HG03095 (cell line): ENCODE data around the gene TULP4.

Experiments
- ATAC-seq: cut with Tn5 transposase; IDR thresholded peaks from one replicate; pipeline ENCODE4 v1.9.1; 2021; ENCODE audit warnings: moderate library complexity; ENCODE audit not compliant: unreplicated experiment

The TULP4 gene

DNA sequence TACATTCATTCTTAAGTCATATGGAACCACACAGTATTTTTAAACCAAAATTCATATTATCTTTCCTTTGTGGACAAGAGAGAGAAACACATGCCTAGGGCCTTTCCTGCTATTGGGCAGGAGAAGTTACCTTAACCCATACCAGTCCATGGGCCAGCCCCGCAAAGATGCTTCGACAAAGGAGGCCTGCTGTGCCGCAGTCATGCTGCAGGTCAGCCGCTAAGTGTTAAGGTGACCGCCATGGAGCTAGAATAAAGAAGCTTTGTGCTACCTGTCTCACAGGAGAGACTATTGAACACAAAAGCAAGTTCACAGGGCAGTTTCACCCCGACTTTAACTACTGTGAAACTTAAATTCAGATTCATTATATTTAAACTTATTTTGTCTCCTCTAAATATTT lies 185.4 kb downstream of the TULP4 start:
- no peak for ATAC-seq

DNA sequence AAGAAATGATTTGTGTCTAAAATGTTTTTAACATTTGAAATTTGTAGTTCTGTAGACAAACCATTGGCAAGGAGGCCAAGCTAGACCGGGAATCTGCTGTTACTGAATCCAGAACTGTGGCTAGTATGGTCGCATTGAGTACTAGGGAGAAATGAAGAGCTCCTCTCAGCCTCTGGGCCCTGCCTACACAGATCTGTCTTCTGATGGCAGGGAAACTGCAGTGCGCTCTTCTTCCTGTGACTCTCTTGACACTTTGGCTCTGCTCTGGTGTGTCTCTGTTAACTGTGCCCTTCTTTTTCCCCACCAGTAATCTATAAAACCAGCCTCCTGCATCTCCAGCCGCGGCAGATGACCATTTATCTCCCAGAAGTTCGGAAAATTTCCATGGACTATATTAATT lies 186.1 kb downstream of the TULP4 start:
- no peak for ATAC-seq

DNA sequence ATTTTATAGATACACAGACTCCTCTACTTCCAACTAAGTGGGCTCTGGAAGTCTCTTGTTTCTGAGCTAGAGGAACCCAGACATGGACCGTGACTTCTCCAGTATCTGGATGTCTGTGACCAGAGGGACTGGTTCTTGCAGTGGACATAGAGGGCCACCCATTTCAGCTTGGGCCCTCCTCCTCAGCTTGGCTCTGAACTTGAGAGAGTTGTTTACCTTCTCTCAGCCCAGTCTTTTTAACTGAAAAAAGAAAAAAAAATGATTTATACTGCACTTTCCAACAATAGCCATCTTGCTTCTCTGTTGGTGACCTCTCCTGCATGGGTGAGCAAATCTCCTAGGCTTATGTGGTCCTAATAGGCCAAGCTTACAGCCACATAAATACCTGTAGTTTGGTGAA lies 187.3 kb downstream of the TULP4 start:
- no peak for ATAC-seq

DNA sequence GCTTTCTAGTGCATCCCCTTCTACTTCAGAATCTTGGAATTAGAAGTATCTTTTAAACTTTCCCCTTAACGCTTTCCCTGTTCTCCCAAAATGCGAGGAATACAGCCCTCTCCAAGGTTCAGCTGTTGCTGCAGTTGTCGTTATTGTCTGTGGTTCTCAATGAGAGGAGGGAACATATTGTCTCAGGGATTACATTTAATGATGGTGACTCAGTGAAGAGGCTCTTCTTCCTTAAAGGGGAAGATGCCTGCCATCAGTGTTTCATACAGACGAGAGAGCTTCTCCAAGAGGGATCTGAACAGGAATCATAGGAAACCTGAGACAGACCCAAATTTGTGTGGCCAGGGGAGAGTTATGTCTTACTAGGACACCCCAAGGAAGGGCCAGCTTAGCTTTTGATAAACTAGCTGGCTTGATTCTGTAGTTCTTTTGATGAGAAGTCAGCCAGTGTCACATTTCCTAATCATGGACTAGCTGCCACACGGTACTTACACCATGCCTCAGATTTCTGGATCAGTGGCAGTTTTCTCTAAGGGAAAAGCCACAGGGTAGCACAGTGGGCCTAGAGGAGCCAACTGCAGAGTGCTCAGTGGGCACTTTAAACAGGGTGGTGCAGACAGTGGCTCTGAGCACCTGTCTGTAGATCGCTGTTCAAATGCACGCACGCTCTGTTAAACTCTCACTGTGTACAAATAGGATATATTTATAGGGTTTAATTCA lies 187.9 kb downstream of the TULP4 start:
- no peak for ATAC-seq

DNA sequence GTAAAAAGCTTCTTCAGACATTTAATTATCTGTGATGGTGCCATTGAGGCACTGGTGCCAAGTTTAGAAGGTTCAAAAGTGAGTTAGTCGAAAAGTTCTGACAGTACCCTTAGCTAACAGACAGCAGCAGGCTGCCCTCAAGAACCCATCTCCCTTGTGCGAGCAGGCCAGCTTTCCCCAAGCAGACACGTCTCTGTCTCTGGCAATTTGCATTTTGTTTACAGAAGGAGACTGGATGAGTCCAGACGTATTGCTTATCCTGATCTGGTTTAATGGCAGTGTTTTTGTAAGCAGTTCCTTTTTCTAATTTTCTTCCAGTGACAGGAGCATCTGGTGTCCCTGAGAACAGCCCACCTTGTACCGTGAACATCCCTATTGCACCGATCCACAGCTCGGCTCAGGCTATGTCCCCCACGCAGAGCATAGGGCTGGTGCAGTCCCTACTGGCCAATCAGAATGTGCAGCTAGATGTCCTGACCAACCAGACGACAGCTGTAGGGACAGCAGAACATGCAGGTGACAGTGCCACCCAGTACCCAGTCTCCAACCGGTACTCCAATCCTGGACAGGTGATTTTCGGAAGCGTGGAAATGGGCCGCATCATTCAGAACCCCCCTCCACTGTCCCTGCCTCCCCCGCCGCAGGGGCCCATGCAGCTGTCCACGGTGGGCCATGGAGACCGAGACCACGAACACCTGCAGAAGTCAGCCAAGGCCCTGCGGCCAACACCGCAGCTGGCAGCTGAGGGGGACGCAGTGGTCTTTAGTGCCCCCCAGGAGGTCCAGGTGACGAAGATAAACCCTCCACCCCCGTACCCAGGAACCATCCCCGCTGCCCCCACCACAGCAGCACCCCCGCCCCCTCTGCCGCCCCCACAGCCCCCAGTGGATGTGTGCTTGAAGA lies 189.3 kb downstream of the TULP4 start:
- ATAC-seq = no peak

DNA sequence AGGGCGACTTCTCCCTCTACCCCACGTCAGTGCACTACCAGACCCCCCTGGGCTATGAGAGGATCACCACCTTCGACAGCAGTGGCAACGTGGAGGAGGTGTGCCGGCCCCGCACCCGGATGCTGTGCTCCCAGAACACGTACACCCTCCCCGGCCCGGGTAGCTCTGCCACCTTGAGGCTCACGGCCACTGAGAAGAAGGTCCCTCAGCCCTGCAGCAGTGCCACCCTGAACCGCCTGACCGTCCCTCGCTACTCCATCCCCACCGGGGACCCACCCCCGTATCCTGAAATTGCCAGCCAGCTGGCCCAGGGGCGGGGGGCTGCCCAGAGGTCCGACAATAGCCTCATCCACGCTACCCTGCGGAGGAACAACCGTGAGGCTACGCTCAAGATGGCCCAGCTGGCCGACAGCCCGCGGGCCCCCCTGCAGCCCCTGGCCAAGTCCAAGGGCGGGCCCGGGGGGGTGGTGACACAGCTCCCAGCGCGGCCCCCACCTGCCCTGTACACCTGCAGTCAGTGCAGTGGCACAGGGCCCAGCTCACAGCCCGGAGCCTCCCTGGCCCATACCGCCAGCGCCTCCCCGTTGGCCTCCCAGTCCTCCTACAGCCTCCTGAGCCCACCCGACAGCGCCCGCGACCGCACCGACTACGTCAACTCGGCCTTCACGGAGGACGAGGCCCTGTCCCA lies 190.1 kb downstream of the TULP4 start:
- ATAC-seq = no peak

DNA sequence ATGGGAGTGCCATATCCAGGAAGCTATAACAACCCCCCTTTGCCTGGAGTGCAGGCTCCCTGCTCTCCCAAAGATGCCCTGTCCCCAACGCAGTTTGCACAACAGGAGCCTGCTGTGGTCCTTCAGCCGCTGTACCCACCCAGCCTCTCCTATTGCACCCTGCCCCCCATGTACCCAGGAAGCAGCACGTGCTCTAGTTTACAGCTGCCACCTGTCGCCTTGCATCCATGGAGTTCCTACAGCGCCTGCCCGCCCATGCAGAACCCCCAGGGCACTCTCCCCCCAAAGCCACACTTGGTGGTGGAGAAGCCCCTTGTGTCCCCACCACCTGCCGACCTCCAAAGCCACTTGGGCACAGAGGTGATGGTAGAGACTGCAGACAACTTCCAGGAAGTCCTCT lies 191.0 kb downstream of the TULP4 start:
- ATAC-seq = no peak

DNA sequence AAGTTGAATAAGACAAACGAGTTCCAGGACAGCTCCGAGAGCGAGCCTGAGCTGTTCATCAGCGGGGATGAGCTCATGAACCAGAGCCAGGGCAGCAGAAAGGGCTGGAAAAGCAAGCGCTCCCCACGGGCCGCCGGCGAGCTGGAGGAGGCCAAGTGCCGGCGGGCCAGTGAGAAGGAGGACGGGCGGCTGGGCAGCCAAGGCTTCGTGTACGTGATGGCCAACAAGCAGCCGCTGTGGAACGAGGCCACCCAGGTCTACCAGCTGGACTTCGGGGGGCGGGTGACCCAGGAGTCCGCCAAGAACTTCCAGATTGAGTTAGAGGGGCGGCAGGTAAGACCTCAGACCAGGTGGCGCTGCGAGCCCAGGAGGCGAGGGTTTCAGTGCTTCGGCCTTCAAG lies 191.6 kb downstream of the TULP4 start:
- no peak for ATAC-seq

DNA sequence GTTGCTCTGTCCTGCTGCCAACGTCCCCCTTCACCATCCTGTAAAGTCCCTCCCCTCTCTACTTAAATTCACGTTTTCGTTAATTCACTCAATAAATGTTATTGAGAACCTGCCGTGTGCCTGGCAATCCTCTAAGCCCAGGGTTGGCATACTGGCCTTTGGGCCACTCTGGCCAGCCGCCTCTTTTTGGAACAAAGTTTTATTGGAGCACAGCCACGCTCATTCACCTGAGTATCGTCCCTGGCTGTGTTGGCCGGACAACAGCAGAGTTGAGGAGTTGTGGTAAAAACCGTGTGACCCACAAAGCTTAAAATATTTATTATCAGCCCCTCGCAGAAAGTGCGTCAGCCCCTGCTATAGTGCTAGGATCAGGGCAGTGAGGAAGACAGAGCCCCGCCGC lies 192.9 kb downstream of the TULP4 start:
- no peak for ATAC-seq

DNA sequence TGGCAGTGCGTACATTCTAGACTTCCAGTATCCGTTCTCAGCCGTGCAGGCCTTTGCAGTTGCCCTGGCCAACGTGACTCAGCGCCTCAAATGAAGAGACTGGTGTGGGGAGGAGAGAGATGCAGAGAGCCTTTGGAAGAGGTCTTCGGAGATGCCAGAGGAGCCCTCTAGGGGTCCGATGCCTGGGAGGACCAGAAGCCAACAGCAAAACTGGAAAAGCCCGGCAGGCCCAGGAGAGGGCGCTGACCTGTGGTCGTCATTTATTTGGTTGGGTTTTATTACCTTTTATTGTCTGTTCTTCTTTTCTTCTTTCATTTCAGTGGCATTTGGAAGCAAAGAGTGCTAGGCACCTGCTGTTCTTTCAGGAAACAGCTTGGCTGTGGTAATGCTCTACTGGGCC lies 194.3 kb downstream of the TULP4 start:
- no peak for ATAC-seq

DNA sequence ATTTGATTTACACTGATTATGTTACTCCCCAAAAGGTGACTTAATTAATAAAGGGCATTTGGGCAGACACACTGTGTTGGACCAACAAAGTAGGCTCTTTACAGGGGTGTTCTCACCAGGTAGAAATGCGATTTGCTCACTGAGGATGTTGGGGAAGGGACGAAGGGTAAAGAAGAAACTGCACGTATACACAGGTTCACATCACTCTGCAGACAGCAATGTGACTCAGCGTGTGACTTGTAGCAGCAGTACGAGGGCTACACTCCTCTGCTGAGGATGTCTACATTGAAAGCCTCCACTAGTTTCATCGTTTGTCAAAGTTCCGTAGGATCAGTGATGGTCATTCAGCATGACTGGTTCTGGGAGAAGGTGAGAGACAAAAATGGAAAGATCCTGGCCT lies 194.9 kb downstream of the TULP4 start:
- no peak for ATAC-seq

DNA sequence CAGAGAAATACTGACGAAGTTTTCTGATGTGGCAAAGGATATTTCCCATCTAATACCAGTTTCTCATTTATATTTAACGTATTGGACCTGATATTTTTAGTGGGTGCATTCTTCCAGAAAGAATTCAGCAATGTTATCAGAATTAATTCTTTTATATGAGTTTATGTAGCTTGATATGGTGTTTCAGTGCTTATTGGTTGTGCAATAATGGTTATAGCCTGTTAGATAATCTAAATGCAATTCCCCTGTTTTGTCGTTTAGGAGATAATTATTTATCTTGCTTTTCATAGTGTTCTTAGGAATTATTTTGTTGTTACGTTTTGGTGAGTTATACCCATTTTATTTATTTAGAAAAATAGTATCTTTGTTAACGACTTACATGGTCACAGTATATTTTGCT lies 196.2 kb downstream of the TULP4 start:
- no peak for ATAC-seq

DNA sequence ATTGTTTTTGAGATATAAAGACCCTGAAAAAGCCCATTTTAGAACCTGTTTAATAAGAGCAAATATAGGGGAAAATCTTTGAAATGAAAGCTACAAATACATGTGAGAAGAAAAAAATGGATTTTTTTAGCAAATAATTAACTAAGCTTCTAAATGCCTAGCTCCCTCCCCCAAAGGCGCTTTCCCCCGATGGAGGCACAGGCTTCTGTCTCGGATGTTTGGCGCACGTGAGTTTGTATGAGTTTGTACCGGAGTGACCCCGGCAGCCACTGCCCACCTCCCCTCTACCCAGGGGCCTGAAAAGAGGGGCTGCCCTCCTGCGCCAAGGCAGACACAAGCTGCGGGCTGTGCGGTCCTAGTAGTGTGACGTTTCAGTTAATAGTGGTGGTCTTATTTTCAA lies 197.2 kb downstream of the TULP4 start:
- no peak for ATAC-seq

DNA sequence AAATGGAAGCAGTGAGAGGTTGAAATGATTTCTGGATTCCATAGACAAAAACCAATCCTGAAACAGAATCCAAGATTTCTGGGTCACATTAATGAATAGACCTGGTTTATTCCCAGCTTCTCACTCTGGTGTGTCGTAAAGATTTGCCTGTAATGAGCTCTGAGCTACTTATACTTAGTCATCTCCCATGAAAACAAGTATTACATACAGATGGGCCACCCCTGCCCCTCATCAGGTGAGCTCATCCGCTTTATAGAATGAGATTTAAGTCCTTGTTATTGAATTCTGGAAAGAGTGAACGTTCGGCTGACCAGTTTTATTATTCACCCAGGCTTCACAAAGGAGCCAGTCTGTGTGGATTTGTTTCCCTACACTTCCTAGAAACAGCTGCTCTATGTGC lies 200.5 kb downstream of the TULP4 start:
- ATAC-seq = no peak

DNA sequence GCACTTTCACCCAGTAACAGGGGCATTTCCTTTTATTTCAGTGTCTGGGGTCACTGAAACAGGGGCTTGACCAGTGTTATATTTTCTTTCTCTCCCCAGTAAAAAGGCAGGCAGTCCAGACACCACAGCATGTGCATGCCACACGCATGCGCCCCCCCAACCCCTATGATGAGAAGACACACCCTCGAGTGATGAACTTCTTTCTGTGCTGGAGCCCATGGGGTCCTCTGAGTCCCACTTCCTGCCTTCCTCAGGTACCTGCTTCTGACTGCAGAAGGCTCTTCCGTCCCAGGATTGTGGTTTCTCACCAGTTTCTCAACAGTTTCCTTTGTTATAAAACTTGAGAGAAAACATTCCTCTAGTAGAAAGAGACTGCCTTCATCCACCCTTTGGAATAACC lies 201.9 kb downstream of the TULP4 start:
- no peak for ATAC-seq

DNA sequence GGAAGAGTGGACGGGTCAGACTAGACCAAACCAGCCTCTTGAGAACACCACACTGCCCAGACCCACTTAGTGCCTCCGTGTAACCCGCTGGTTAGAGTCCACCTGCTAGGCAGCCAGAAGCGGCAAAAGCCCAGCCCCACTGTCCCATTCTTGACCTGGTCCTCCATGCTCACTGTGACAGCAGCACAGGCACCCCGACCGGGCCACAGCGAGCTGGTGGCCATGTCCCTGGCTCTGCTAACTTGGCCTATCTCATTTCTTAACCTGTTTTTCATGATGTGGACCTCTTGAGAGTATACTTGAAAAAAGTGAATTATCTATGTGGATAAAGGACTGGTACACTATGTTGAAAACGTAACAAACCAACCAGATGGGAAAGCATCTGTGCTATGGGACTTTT lies 202.7 kb downstream of the TULP4 start:
- no peak for ATAC-seq

DNA sequence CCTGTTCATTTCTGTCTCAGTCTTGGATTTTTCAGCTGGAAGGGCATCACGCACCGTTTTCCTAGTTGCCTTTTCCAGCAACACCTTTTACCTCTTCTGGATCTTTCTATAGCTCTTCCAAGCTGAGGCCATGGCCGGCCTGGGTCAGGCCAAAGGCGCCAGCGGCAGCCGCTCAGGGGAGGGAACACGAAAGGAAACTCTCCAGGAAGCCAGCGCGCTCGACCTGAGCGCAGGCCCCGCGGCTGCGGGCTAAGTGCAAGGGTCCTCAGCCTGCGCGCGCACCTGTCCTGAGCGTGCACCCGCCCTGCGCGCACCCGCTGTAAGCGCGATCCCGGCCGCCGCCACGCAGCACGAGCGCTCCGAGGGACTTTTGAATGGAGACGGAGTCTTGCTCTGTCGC lies 203.8 kb downstream of the TULP4 start:
- no peak for ATAC-seq

DNA sequence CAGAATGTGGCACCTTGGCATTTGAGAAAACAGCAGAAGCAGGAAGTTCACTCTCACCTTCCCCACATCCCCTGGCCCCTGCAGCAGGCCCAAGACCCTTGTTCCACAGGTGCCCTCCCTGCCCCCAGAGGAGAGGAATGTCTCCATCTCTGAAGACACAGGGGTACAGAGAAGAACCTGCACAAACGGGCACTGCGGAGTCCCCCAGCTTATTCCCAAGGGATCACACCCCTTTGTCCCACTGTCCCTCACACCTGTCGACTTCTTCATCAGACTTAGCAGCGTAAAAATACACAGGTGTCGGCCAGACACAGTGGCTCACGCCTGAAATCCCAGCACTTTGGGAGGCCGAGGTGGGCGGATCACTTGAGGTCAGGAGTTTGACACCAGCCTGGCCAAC lies 204.8 kb downstream of the TULP4 start:
- ATAC-seq = no peak

DNA sequence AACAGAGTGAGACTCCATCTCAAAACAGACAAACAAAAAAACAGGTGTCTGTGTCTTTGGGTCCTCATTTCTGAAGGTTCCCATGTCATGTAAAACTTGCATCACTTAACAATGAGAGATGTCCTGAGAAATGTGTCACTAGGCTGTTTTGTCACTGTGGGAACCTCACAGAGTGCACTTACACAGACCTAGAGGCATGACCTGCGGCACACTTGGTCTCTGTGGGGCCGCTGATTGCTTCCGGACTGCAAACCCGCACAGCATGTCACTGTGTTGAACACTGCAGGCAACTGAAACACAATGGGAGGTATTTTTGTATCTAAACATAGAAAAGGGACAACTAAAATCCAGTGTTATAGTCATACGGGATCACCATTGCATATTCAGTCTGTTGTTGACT lies 205.3 kb downstream of the TULP4 start:
- ATAC-seq = peak; percentile 57

DNA sequence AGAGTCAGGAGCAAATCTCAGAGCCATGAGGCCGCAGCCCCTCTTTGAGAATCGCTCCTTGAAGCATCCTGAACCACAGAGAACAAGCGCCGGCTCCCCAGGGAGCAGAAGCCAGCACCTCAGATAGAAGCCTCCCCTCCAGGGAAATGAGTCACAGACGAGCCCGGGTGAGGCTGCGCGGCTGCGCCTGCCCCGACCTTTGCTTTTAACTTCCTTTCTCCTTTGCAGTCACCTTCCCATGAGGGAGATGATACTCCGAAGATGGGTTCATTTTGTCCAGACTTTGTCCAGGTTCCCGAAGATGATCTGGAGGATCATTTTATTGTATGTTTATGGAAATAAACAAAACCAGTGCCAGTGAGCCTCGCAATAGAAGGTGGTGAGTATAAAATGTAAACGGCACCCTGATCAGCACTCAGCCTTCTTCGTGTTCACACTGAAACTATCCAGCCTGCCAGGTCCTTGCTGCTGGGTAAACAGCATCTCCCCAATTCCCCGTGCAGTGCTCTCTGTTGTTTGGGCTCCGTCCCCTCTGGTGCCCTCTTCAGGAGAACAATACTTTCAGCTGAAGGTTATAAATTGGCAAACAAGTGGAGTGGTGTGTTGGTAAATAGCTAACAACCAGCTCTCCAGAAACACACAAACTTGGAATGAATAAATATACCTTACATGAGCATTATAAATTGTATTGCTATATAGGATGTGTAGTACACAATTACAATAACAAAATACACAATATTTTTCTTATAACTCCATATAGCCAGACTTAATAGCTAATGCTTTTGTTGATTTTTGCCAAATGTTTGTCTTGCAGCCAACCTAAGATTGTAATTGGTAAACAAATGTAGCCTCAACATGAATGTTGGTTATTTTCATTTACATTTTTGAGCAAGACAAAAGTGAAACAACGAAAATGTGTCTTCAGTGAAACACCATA lies 206.2 kb downstream of the TULP4 start:
- ATAC-seq = peak; percentile 71

DNA sequence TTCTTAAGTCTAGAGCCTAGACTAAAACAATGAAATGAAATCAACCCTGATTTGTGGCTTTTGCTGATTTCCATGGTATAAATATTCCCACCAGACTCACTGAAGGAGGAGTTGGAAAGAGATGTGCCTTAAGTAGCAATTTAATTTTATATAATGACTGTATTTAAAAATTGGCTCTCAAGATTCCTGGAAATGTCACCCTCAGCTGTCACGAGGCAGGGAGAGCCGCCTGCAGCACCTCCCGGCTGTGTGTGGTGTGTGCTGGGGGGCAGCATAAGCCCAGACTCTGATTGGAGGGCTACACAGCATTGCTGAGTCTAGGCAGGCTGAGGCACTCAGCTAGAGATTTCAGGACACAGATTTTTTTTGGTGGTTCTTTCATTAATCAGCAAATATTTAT lies 207.0 kb downstream of the TULP4 start:
- no peak for ATAC-seq
